Bronchial epithelial cell (primary cell): ENCODE measurements around the gene TCIRG1. TPM values are rescaled to one million over a fixed set of nuclear protein-coding genes. Genes with fewer than 3 reads are reported as not detected.

Source experiments
- DNase-seq: peaks from one replicate; pipeline ENCODE4 v3.0.0-alpha.2; 2010; ENCODE audit warnings: low read depth
- FAIRE-seq: peaks from 2 replicates; lab custom pipeline; 2011; peaks lifted over from hg19 to GRCh38; lab: Jason Lieb, UNC
- H3K27me3 ChIP-seq: 2 replicates; pipeline ENCODE4 v1.5.1; 2011; ENCODE audit warnings: low read length; ENCODE audit not compliant: control insufficient read depth, insufficient read depth
- H3K36me3 ChIP-seq: 2 replicates; pipeline ENCODE4 v1.5.1; 2011; ENCODE audit warnings: low read length; ENCODE audit not compliant: control insufficient read depth, insufficient read depth
- H3K4me3 ChIP-seq: 2 replicates; pipeline ENCODE4 v1.5.1; 2011; ENCODE audit warnings: mild to moderate bottlenecking, low read depth, low read length, control low read depth
- total RNA-seq: library from RNA; depleted of rRNA; stranded (reverse); fragments of >200 nt; gene quantifications from 2 replicates; pipeline ENCODE4 v1.2.1, GENCODE V29; 2014
- TF ChIP-seq, protein P1 (sequence below): IDR thresholded peaks from 2 replicates; pipeline ENCODE4 v1.5.1; 2011; ENCODE audit warnings: mild to moderate bottlenecking, moderate library complexity, low read length, control low read depth, inconsistent platforms; ENCODE audit not compliant: insufficient read depth, severe bottlenecking

Gene TCIRG1
- total RNA-seq, 1 donor from 2014 or later: 30.5 TPM

DNA sequence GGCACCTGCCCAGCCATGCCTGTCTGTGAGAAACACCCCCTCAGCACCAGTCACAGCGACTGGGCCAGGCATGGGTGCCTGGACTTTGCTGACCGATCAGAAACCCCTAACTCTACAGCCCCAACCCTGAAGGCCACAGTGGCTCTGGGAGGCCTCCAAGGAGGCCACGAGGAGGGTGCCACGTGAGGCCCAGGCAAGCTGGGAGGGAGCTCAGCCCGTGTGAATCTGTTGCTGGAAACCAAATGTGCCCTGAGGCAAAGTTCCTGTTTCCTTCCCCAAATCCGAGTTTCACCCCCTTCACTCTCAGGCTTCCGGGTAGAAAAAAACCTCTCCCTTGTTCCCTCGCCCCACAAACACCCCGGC is 36.3 kb upstream of the TCIRG1 start:
- Histone ChIP-seq H3K36me3 (no peaks in the 10 kb centered on the region), H3K4me3 (no peak overlapping the region), H3K27me3 (no peaks in the 10 kb centered on the region)
- DNase-seq (no peak), FAIRE-seq (no peak)
- TF ChIP-seq, protein P1, sequence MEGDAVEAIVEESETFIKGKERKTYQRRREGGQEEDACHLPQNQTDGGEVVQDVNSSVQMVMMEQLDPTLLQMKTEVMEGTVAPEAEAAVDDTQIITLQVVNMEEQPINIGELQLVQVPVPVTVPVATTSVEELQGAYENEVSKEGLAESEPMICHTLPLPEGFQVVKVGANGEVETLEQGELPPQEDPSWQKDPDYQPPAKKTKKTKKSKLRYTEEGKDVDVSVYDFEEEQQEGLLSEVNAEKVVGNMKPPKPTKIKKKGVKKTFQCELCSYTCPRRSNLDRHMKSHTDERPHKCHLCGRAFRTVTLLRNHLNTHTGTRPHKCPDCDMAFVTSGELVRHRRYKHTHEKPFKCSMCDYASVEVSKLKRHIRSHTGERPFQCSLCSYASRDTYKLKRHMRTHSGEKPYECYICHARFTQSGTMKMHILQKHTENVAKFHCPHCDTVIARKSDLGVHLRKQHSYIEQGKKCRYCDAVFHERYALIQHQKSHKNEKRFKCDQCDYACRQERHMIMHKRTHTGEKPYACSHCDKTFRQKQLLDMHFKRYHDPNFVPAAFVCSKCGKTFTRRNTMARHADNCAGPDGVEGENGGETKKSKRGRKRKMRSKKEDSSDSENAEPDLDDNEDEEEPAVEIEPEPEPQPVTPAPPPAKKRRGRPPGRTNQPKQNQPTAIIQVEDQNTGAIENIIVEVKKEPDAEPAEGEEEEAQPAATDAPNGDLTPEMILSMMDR: no peak

DNA sequence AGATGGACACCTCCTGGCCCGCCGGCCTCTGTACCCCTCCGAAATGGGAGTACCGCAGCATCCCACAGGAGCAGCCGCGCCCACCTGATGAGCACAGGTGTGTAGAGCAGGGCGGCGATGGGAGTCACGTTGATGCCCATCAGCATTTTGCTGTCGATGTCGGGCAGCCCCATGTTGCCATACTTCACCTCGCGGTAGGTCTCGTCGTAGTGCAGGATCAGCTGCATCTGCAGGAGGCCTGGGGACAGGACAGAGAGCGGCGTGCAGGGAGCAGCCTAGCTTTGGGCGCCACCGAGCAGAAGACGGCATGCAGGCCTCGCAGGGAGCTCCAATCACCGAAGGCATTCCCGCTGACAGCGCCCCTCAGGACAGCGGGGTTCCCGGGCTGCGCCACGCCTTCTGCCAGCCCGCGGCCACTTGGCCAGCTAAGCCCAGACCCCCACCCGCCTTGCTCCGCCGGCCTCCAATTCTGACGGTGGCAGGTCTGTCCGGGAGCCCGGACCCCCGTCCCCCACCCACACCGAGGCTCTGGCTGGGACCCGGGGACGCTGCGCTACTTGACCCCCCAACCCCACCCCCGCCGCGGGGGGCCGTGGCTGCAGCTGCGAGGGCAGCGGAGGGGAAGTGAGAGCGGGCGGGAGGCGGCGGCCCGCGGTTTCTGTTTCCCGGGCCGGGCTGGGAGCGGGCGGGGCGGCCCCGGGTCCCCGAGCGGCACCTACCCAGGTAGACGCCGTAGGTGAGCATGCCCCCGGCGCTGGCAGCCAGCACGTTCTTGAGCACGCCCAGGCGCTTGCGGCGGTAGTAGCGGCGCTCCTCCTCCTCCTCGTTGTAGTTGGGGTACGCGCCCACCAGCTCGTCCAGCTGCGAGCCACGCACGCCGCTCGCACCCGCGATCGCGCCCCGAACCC is 35.6 kb upstream of the TCIRG1 start:
- H3K36me3 ChIP-seq: no peaks in the 10 kb centered on the region
- peak overlapping the region; percentile 55 for H3K4me3 ChIP-seq
- no peaks in the 10 kb centered on the region for H3K27me3 ChIP-seq
- TF ChIP-seq, protein P1: no peak
- FAIRE-seq (no peak), DNase-seq (no peak)

DNA sequence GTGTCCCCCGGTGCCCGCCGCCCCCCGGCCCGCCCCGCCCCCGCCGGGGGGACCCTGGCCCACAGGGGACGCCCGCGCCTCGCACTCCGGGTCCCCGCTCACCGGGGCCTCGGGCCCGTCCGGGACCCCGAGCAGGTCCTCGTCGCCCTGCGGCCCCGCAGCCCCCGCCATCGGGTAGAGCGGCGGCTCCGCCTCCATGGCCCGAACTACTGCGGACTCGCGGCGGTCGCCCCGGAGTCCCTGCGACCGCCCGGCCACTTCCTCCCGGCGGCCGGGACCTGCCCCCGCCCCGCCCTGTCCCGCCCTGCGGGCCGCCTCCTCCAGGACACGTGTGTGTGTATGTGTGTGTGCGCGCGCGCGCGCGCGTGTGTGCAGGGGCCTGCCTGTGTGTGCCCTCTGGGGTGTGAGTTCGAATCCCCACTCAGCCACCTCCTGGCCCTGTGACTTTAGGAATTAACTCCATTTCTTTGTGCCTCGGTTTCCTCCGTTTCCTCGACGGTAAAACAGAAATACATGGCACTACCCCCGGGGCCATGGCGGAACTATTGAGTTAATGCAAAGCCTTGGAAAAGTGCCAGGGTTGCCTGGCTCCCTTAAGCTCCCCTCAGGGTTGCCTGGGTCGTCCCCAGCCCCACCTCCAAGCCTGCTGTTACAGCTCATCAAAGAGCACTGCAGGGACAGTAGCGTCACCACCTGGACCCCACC is 34.8 kb upstream of the TCIRG1 start, which contains the start of gene UNC93B1:
TSS of gene UNC93B1 (minus strand) at position 252 of the 705 bp plus-strand sequence. CDS start at position 198, 54 bp downstream.
- FAIRE-seq: no peak
- peak; percentile 46 for DNase-seq

DNA sequence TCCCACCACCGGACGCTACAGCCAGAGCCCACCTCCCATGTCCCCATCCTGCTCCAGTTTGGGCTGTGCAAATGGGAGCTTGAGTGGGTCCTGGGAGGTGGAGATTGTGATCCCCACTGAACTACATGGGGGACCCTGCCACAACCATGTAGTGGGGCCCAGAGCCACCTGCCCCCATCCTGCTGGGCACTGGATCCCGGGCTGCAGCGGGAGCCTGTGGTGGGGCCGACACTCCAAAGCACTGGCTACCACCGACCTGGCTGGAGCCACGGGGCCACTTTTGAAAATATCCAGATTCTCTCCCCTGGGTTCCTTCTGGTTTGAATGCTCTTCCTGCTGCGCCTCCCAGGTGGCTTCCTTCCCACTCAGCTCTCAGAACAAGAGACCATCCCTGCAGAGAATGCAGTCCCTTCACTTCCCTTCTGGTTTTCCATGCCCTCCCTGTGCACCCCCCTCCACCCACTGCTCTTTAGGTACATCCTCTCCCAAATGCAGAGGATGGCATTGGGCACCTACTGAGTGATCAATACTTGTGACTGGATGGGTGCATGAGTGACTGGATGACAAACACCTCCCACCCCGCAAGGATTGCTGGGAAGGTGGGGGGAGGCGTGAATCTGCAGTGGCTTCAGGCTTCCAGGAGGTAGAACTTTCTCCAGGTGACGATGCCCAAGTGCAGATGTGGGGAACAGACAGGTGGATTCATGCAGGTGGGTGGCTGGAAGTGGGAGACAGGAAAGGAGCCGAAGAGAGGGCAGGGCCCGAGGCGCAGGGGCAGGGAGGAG is 34.1 kb upstream of the TCIRG1 start:
- no peaks in the 10 kb centered on the region for H3K36me3 ChIP-seq
- no peak for FAIRE-seq
- no peak overlapping the region for H3K4me3 ChIP-seq
- TF ChIP-seq, protein P1: no peak
- no peaks in the 10 kb centered on the region for H3K27me3 ChIP-seq
- no peak for DNase-seq

More for the DNA sequence above, 34.8 kb upstream of the TCIRG1 start, which contains the start of gene UNC93B1:
- TF ChIP-seq, protein P1: no peak
- Histone ChIP-seq H3K36me3 (no peaks in the 10 kb centered on the region), H3K27me3 (no peaks in the 10 kb centered on the region), H3K4me3 (peak within 1 kb of the TSS; percentile 55)

DNA sequence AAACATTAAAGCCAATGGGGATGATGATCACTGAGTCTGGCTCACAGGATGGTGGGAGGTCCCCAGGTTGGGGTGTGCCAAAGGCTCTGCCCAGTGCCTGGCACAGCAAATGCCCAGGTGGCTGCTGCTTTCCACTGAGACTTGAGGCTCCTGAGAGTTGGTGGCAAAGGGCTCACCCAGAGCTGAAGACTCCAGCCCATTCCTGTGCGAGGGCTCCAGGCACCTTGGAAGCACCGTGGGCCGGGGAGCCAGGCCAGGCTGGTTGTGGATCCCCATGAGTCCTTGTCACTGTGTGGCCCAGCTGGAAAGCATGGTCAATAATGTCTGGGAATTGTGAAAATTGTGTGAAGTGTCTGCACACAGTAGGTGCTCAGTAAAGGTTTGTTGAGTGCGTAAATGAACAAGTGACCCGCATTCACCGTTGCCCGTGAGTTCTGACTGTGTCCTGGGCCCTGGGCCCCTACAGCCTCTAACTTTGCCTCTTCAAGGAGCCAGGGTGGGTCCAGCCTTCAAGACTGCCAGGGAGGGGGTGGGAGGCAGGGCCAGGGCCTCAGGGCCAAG is 32.1 kb upstream of the TCIRG1 start:
- Histone ChIP-seq H3K4me3 (no peak overlapping the region), H3K27me3 (no peaks in the 10 kb centered on the region), H3K36me3 (no peaks in the 10 kb centered on the region)
- FAIRE-seq (no peak), DNase-seq (no peak)
- TF ChIP-seq, protein P1: no peak
